A549 (cell line): ENCODE results near the gene WNT16. TPM values are rescaled to one million over a fixed set of nuclear protein-coding genes. Genes with fewer than 3 reads are reported as not detected.

Experiments
- ATAC-seq, 2 experiments: fragments of 200-7000 bp in 1 of 2; fragments of >200 bp in 1 of 2; cut with Nextera tagmentation in 1 of 2; cut with Tn5 transposase in 1 of 2; 3 replicates each; pipeline versions ENCODE4 v1.8.0 to v1.9.1; 2018 to 2020; ENCODE audit warnings: mild to moderate bottlenecking in 1 of 2, moderate library complexity in 1 of 2
- CTCF ChIA-PET: fragments of 300-600 bp; sonication (Branson Sonifier 250); formaldehyde crosslinking; extraction: SDS; loops from one replicate; lab custom pipeline; 2021; ENCODE audit warnings: antibody characterized with exemption, inconsistent platforms; lab: Yijun Ruan, JAX
- POLR2A ChIA-PET: fragments of 350-600 bp; formaldehyde crosslinking; extraction: SDS; loops from one replicate; lab custom pipeline; 2021; ENCODE audit warnings: antibody characterized with exemption, inconsistent platforms; lab: Yijun Ruan, JAX
- DNase-seq, 2 experiments: peaks; one replicate each; pipeline versions ENCODE4 v3.0.0 to v3.0.0-alpha.2; 2011 to 2016; ENCODE audit warnings: low read depth in 1 of 2, low spot score in 1 of 2
- FAIRE-seq: peaks from 2 replicates; lab custom pipeline; 2011; peaks lifted over from hg19 to GRCh38; lab: Jason Lieb, UNC
- H3K27ac ChIP-seq, 2 experiments: fragments of >200 bp; sonication (Bioruptor Twin); formaldehyde crosslinking; 3 replicates each; pipeline ENCODE4 v1.5.1; 2016 to 2017
- H3K4me1 ChIP-seq: fragments of >200 bp; sonication (Bioruptor Twin); formaldehyde crosslinking; 3 replicates; pipeline ENCODE4 v1.6.1; 2016
- H3K4me2 ChIP-seq: fragments of >200 bp; sonication (Bioruptor Twin); formaldehyde crosslinking; 3 replicates; pipeline ENCODE4 v1.6.1; 2016
- H3K4me3 ChIP-seq: fragments of >200 bp; sonication (Bioruptor Twin); formaldehyde crosslinking; 3 replicates; pipeline ENCODE4 v1.5.1; 2016
- H3K9me3 ChIP-seq: fragments of >200 bp; sonication (Bioruptor Twin); formaldehyde crosslinking; 3 replicates; pipeline ENCODE4 v1.6.1; 2016
- CBX8 ChIP-seq: fragments of 200-600 bp; sonication (generic); IDR thresholded peaks from 2 replicates; pipeline ENCODE4 v1.6.1; 2016
- CHD4 ChIP-seq: fragments of 200-600 bp; sonication (generic); IDR thresholded peaks from 2 replicates; pipeline ENCODE4 v1.6.1; 2016; ENCODE audit warnings: antibody characterized with exemption, mild to moderate bottlenecking, borderline replicate concordance
- EHF ChIP-seq: fragments of 250-450 bp; sonication (Bioruptor Pico); IDR thresholded peaks from 2 replicates; pipeline ENCODE4 v1.5.0; 2020; ENCODE audit warnings: mild to moderate bottlenecking
- ESRRA ChIP-seq: fragments of 150-350 bp; IDR thresholded peaks from 2 replicates; pipeline ENCODE4 v1.6.1; 2014; ENCODE audit warnings: mild to moderate bottlenecking, low read length, borderline replicate concordance
- FOSB ChIP-seq: fragments of 250-450 bp; sonication (Bioruptor Pico); IDR thresholded peaks from 2 replicates; pipeline ENCODE4 v1.5.0; 2020; ENCODE audit warnings: mild to moderate bottlenecking, moderate library complexity
- FOSL2 ChIP-seq, 2 experiments: fragments of 450-650 bp in 1 of 2; fragments of >200 bp in 1 of 2; sonication (Bioruptor Twin) in 1 of 2; formaldehyde crosslinking; IDR thresholded peaks; 2 replicates each; pipeline versions ENCODE4 v1.5.0 to v1.6.1; 2016 to 2020; ENCODE audit warnings: mild to moderate bottlenecking in 1 of 2, moderate library complexity in 1 of 2
- HEYL ChIP-seq: fragments of 250-450 bp; sonication (Bioruptor Pico); IDR thresholded peaks from 2 replicates; pipeline ENCODE4 v1.8.0; 2021; ENCODE audit warnings: mild to moderate bottlenecking, moderate library complexity
- HOXB13 ChIP-seq: fragments of 250-450 bp; sonication (Bioruptor Pico); IDR thresholded peaks from 2 replicates; pipeline ENCODE4 v1.5.0; 2020; ENCODE audit warnings: low read depth, mild to moderate bottlenecking, moderate library complexity
- HOXB5 ChIP-seq: fragments of 250-450 bp; sonication (Bioruptor Pico); IDR thresholded peaks from 2 replicates; pipeline ENCODE4 v1.5.0; 2020; ENCODE audit warnings: mild to moderate bottlenecking, moderate library complexity
- JUN ChIP-seq, 2 experiments: fragments of >200 bp; sonication (Bioruptor Twin); formaldehyde crosslinking; IDR thresholded peaks; 2 replicates in 1 of 2; 3 replicates in 1 of 2; pipeline ENCODE4 v1.6.1; 2016 to 2017
- JUNB ChIP-seq: fragments of >200 bp; sonication (Bioruptor Twin); formaldehyde crosslinking; IDR thresholded peaks from 2 replicates; pipeline ENCODE4 v1.6.1; 2016
- KDM5A ChIP-seq: fragments of 200-600 bp; sonication (generic); IDR thresholded peaks from 2 replicates; pipeline ENCODE4 v1.6.1; 2016; ENCODE audit warnings: antibody characterized with exemption, mild to moderate bottlenecking
- MAFK ChIP-seq: fragments of 450-650 bp; IDR thresholded peaks from 2 replicates; pipeline ENCODE4 v1.6.1; 2014; ENCODE audit not compliant: partially characterized antibody
- MYC ChIP-seq: IDR thresholded peaks from 2 replicates; pipeline ENCODE4 v1.6.1; 2012; ENCODE audit warnings: mild to moderate bottlenecking, inconsistent platforms, low read length, improper control_type of control experiment, borderline replicate concordance
- NFE2L2 ChIP-seq: fragments of 150-350 bp; conservative IDR thresholded peaks from 2 replicates; pipeline ENCODE4 v1.6.1; 2014; ENCODE audit warnings: low read length
- POLR2A ChIP-seq: IDR thresholded peaks from 2 replicates; pipeline ENCODE4 v1.6.1; 2012; ENCODE audit warnings: mild to moderate bottlenecking, low read length
- POLR2AphosphoS2 ChIP-seq: conservative IDR thresholded peaks from 2 replicates; pipeline ENCODE4 v1.6.1; 2012; ENCODE audit warnings: low read length, improper control_type of control experiment, inconsistent platforms
- RCOR1 ChIP-seq: fragments of 150-350 bp; IDR thresholded peaks from 2 replicates; pipeline ENCODE4 v1.6.1; 2014; ENCODE audit warnings: antibody characterized with exemption, low read length, low read depth
- RFX5 ChIP-seq: fragments of 450-650 bp; IDR thresholded peaks from 2 replicates; pipeline ENCODE4 v1.7.1; 2014; ENCODE audit warnings: antibody characterized with exemption, mild to moderate bottlenecking, moderate library complexity
- RNF2 ChIP-seq: fragments of 200-600 bp; sonication (generic); IDR thresholded peaks from 2 replicates; pipeline ENCODE4 v1.6.1; 2016; ENCODE audit warnings: low read depth, mild to moderate bottlenecking, antibody characterized with exemption, moderate library complexity, borderline replicate concordance
- SMC3 ChIP-seq: fragments of >200 bp; sonication (Bioruptor Twin); formaldehyde crosslinking; IDR thresholded peaks from 3 replicates; pipeline ENCODE4 v1.6.1; 2018; ENCODE audit warnings: inconsistent platforms
- SREBF2 ChIP-seq: fragments of 450-650 bp; IDR thresholded peaks from 2 replicates; pipeline ENCODE4 v1.6.1; 2014; ENCODE audit warnings: mild to moderate bottlenecking, moderate library complexity
- TFCP2L1 ChIP-seq: fragments of 250-450 bp; sonication (Bioruptor Pico); IDR thresholded peaks from 2 replicates; pipeline ENCODE4 v1.5.0; 2021; ENCODE audit warnings: mild to moderate bottlenecking
- TP53 ChIP-seq: fragments of 250-450 bp; sonication (Bioruptor Pico); IDR thresholded peaks from 2 replicates; pipeline ENCODE4 v1.5.0; 2021; ENCODE audit warnings: mild to moderate bottlenecking, moderate library complexity
- ZC3H11A ChIP-seq: fragments of 450-650 bp; IDR thresholded peaks from 2 replicates; pipeline ENCODE4 v1.6.1; 2014; ENCODE audit warnings: antibody characterized with exemption, mild to moderate bottlenecking
- ZSCAN20 ChIP-seq: fragments of 250-450 bp; sonication (Bioruptor Pico); IDR thresholded peaks from 2 replicates; pipeline ENCODE4 v1.8.0; 2022; ENCODE audit warnings: mild to moderate bottlenecking, moderate library complexity
- WGBS: methylation state at CpG from one replicate; pipeline ENCODE4 v1.1.6; 2017; ENCODE audit errors: missing lambda C conversion rate; 5-methylcytosine and 5-hydroxymethylcytosine counted together
- polyA plus RNA-seq, 4 experiments: library from polyadenylated mRNA; depleted of rRNA in 3 of 4; stranded (reverse); fragments of >200 nt; fragmentation: RNase III in 1 of 4; extraction: RNeasy Plus Mini Kit Qiagen cat#74134 plus additional on column Dnase treatment in 1 of 4; gene quantifications; 2 replicates in 3 of 4; 3 replicates in 1 of 4; pipeline ENCODE4 v1.2.3, GENCODE V29; 2011 to 2017
- TF ChIP-seq, protein P1 (sequence below): fragments of >200 bp; sonication (Bioruptor Twin); formaldehyde crosslinking; IDR thresholded peaks from 3 replicates; pipeline ENCODE4 v1.5.1; 2016

Gene WNT16
- polyA plus RNA-seq, 2 of the 4 experiments (the other 2 are of a cell fraction): not detected

DNA sequence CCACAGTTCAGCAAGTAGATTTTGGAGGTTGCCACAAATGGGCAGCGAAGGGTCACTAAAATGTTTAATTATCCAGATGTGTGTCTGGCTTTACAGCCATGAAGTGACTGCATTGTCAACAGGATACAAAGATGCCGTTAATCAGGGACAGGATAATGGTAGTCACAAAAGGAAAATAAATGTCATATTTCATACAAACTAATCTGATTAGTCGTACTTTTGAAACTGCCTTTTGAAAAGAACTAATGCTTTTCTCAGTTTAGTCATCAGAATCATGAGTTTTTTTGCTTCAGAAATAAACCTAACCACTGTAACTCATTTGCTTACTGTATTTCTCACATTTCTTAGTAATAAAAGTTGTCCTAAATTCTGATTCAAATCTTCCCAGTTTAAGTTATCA, 22.2 kb upstream of the WNT16 start:
- no peak overlapping the region for H3K4me3 ChIP-seq
- ATAC-seq (no peak), FAIRE-seq (no peak), DNase-seq (no peak)
- CTCF ChIA-PET: no interaction called here
- H3K4me1 ChIP-seq: no peaks in the 10 kb centered on the region
- POLR2A ChIA-PET: no interaction called here
- H3K9me3 ChIP-seq: no peaks in the 10 kb centered on the region
- TF ChIP-seq, protein P1, sequence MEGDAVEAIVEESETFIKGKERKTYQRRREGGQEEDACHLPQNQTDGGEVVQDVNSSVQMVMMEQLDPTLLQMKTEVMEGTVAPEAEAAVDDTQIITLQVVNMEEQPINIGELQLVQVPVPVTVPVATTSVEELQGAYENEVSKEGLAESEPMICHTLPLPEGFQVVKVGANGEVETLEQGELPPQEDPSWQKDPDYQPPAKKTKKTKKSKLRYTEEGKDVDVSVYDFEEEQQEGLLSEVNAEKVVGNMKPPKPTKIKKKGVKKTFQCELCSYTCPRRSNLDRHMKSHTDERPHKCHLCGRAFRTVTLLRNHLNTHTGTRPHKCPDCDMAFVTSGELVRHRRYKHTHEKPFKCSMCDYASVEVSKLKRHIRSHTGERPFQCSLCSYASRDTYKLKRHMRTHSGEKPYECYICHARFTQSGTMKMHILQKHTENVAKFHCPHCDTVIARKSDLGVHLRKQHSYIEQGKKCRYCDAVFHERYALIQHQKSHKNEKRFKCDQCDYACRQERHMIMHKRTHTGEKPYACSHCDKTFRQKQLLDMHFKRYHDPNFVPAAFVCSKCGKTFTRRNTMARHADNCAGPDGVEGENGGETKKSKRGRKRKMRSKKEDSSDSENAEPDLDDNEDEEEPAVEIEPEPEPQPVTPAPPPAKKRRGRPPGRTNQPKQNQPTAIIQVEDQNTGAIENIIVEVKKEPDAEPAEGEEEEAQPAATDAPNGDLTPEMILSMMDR: no peak
- TF ChIP-seq RFX5: no peak
- no peak for TF ChIP-seq RCOR1
- no peak for TF ChIP-seq TP53 (CRISPR knock-in tag)
- no peak for TF ChIP-seq POLR2A
- 3% methylated on average over 3 of the region's 3 CpGs for WGBS
- H3K4me2 ChIP-seq: no peak overlapping the region
- no peak overlapping the region for H3K27ac ChIP-seq

DNA sequence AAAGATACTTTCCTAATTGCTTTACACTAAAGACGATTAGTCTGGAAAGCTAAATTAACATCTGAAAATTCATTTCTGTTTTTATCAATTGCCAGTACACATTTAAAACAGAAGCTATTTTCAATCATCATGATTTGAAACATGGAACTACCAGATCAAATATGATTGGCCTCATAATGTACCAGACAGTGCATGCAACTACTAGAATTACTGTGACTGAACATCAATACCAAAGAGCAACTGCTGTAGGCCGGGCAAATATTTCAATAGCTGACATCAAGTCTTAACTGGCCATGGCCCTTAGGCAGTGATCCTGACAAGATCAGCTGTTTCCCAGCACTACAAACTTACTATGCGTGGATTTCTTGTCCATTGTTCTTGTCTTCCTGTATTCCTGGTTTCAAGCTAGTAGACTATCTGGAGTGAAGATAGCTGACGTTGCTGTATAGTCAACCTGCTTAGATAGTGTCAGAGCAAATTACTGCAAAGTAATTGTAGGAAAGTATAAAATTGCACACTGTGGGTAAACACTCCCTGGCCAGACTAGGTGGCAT, 21.7 kb upstream of the WNT16 start:
- DNase-seq (no peak), ATAC-seq (no peak), FAIRE-seq (no peak)
- Histone ChIP-seq H3K4me1 (no peaks in the 10 kb centered on the region), H3K9me3 (no peaks in the 10 kb centered on the region), H3K4me2 (no peak overlapping the region), H3K4me3 (no peak overlapping the region), H3K27ac (no peak overlapping the region)
- ChIA-PET CTCF (no interaction called here), POLR2A (no interaction called here)
- no peak for TF ChIP-seq JUNB
- no peak for TF ChIP-seq MAFK
- TF ChIP-seq TFCP2L1 (CRISPR knock-in tag): no peak
- no peak for TF ChIP-seq EHF
- no peak for TF ChIP-seq CBX8
- no peak for TF ChIP-seq SREBF2
- TF ChIP-seq NFE2L2: no peak
- no peak for TF ChIP-seq RNF2
- no peak for TF ChIP-seq CHD4
- 32% methylated on average over 4 of the region's 4 CpGs for WGBS

DNA sequence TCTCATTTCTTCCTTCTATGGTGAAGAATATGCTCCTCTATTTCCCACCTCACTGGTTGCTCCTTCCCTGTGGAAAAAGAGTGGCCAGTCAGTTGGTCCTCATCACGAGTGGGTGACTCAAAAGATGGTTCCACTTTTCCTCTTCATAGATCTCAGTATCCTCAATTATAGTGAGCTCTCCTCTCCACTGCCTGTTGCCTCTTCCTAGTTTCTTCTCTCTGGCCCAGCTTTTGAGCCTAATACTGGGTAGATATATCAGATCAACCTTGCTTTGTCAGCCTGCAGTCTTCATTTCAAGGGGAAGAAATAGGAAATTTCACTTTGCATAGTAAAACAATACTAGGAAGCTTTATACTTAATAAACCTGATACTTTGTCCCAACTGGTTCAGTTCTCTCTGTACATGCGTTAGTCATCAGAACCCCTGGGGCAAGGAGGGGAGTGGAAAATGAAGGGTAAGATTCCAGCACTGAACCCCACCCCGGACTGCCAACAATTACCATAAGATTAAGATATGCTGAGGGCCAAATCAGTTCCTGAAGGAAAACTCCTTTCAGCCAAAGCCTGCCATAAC, 15.5 kb upstream of the WNT16 start:
- no peak overlapping the region for H3K27ac ChIP-seq
- FAIRE-seq (no peak), ATAC-seq (no peak), DNase-seq (no peak)
- TF ChIP-seq MYC (no peak), HOXB5 (no peak), CBX8 (no peak), FOSL2 (IDR thresholded peaks at IDR 0.05) (no peak), FOSL2 (CRISPR knock-in tag; IDR thresholded peaks at IDR 0.05) (no peak), KDM5A (no peak), HEYL (CRISPR knock-in tag) (no peak), ZSCAN20 (CRISPR knock-in tag) (no peak), ZC3H11A (no peak), RNF2 (no peak), EHF (no peak), ESRRA (no peak), FOSB (CRISPR knock-in tag) (no peak), RFX5 (no peak), POLR2AphosphoS2 (no peak), SMC3 (no peak), HOXB13 (CRISPR knock-in tag) (no peak), JUN (IDR thresholded peaks at IDR 0.05) (no peak), MAFK (no peak)
- ChIA-PET CTCF (interaction anchor here (1.3 kb wide), 1 partner anchor 681 kb away, joined by 3 read pairs; no protein-coding TSS in a partner anchor), POLR2A (no interaction called here)
- no peak overlapping the region for H3K4me3 ChIP-seq
- peak overlapping the region; percentile 45; the same call in 2 of the 3 replicates for H3K4me2 ChIP-seq
- 2% methylated on average over 3 of the region's 3 CpGs for WGBS
- H3K9me3 ChIP-seq: no peaks in the 10 kb centered on the region
- no peaks in the 10 kb centered on the region for H3K4me1 ChIP-seq
